ENCODE results near the gene ERG. TPM values are rescaled to one million over a fixed set of nuclear protein-coding genes. Genes with fewer than 3 reads are reported as not detected.

The ERG gene
- total and polyA plus RNA-seq, 3 donors from 2014 or later = 3.7 to 8.0 (median 5.0) TPM

DNA sequence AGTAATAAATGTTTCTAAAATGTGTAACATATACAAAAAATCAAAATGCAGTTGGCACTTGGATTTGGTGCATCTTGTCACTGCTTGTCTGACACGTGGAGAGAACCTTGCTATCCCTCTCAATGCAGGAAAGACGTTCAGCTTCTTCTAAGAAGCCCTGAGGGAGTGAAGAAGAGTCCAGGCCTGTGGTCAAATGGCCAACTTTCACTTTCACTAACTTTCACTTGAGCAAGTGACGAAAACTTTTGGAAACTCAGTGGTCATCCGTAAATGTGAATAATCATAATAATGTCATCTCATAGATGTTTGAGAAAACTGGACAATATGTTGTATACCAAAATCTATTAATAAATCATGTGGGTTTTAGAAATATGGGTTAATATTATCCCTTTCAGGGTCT lies 61.9 kb downstream of the ERG start:
- 75 to 87% methylated on average over 4 of the region's 4 CpGs for WGBS, 2 donors
- H3K4me1 ChIP-seq = peaks cover 9% of the 10 kb centered on the region
- no peaks in the 10 kb centered on the region for H3K9me3 ChIP-seq
- no peak overlapping the region for H3K27ac ChIP-seq
- H3K36me3 ChIP-seq (ENCODE audit: low read depth, missing control alignments) = no peaks in the 10 kb centered on the region
- no peak for DNase-seq
- TF ChIP-seq CTCF (IDR thresholded peaks at IDR 0.05) (no peak), POLR2A (IDR thresholded peaks at IDR 0.05) (no peak)
- intact Hi-C loops (cut with DNase I; ENCODE audit: low total_unique reads) = no loop called here
- no peaks in the 10 kb centered on the region for H3K27me3 ChIP-seq
- H3K4me3 ChIP-seq = no peak overlapping the region

DNA sequence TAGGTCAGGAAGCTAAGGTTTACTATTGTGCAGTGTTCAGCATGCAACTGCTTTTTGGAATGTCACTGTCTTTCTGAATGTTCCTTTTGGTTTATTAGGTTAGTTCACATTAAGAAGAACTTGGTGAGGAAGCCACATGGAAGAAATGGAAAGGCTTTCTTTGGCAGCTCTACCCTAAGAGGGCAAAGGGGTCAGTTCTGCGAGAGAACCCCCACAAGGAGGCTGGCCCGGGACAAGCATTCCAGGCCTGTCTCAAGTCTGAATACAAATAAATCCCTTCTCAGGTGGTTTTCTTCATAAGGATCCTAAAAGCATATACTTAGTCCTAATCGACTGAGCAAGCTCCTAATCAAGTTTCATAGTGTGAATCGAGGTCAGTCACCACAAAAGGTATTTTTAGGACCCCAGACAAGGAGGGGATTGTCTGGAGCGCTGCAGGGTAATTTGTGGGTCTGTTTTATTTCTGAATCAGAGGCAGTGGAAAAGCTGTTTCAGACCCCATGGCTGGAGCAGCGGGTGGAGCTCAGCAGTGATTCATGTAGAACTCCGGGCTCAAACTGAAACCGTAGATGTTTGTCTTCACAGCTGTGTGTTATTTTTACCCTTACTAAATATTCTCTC lies 63.3 kb downstream of the ERG start:
- H3K4me1 ChIP-seq = peaks cover 9% of the 10 kb centered on the region
- TF ChIP-seq POLR2A (IDR thresholded peaks at IDR 0.05) = no peak
- no peak for TF ChIP-seq CTCF (IDR thresholded peaks at IDR 0.05)
- H3K4me3 ChIP-seq = no peak overlapping the region
- H3K9me3 ChIP-seq = no peaks in the 10 kb centered on the region
- no peaks in the 10 kb centered on the region for H3K36me3 ChIP-seq (ENCODE audit: low read depth, missing control alignments)
- intact Hi-C loops (cut with DNase I; ENCODE audit: low total_unique reads) = no loop called here
- 36 to 43% methylated on average over 8 of the region's 8 CpGs for WGBS, 2 donors
- no peak for DNase-seq
- H3K27ac ChIP-seq = peak overlapping the region; percentile 6 to 45
- no peaks in the 10 kb centered on the region for H3K27me3 ChIP-seq

DNA sequence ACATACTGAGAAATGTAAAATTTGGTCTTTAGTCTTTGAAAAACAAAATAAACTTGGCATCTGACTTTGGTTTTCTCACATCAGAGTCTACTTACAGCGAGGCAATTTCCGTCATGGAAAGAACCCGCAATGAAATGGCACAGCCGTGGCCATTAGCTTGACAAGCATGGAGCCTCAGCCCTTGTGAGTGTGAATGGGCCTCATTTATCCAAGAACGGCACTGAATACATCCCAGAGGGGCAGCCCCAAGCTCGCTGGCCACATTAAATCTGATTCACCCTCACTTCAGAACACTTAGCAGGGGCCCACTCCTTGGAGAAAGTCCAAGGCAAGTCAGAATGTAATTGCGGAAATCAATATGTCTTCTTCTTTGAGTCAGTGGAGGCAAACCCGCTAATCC lies 64.8 kb downstream of the ERG start:
- Histone ChIP-seq H3K4me1 (peaks cover 9% of the 10 kb centered on the region), H3K27me3 (no peaks in the 10 kb centered on the region), H3K27ac (no peak overlapping the region), H3K4me3 (no peak overlapping the region), H3K36me3 (ENCODE audit: low read depth, missing control alignments) (no peaks in the 10 kb centered on the region), H3K9me3 (no peaks in the 10 kb centered on the region)
- WGBS, 2 donors = 89 to 92% methylated on average over 8 of the region's 8 CpGs
- TF ChIP-seq CTCF (IDR thresholded peaks at IDR 0.05) = no peak
- no peak for TF ChIP-seq POLR2A (IDR thresholded peaks at IDR 0.05)
- intact Hi-C loops (cut with DNase I; ENCODE audit: low total_unique reads) = no loop called here
- no peak for DNase-seq

DNA sequence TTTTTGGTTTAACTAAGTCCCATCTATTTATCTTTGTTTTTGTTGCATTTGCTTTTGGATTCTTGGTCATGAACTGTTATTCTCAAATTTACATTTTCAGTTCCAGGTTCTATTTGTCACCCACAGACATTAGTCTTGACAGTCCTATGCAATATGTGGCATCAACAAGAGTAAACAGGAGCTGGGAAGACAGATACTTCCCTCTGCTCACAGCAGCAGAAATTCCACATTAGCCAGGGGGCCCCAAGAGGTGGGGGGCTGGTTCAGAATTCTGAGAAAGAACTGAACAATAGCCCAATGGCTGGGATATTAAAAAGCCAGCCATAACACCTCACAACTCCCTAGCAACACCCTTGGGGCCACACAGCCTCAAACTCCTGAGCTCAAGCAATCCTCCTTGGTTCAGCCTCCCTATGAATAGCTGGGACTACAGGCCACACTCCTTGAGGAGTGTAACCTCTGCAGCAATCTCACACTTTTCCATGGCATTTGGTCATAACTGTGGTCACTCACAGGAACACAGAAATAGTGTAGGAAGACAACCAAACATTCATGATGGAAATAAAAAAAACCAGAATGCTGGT lies 67.8 kb downstream of the ERG start:
- intact Hi-C loops (cut with DNase I; ENCODE audit: low total_unique reads) = no loop called here
- Histone ChIP-seq H3K9me3 (no peaks in the 10 kb centered on the region), H3K27me3 (no peaks in the 10 kb centered on the region), H3K27ac (no peak overlapping the region), H3K4me1 (peaks cover 6% of the 10 kb centered on the region), H3K36me3 (ENCODE audit: low read depth, missing control alignments) (no peaks in the 10 kb centered on the region), H3K4me3 (no peak overlapping the region)
- DNase-seq = no peak
- TF ChIP-seq POLR2A (IDR thresholded peaks at IDR 0.05) (no peak), CTCF (IDR thresholded peaks at IDR 0.05) (no peak)

- no peaks in the 10 kb centered on the region for H3K9me3 ChIP-seq
- no peaks in the 10 kb centered on the region for H3K4me1 ChIP-seq
- H3K4me3 ChIP-seq = no peak overlapping the region
- no peaks in the 10 kb centered on the region for H3K36me3 ChIP-seq (ENCODE audit: low read depth, missing control alignments)
- WGBS, 2 donors = 65 to 79% methylated on average over 2 of the region's 2 CpGs
- no peak for DNase-seq
- intact Hi-C loops (cut with DNase I; ENCODE audit: low total_unique reads) = no loop called here
- no peak for TF ChIP-seq POLR2A (IDR thresholded peaks at IDR 0.05)
- H3K27me3 ChIP-seq = no peaks in the 10 kb centered on the region
- no peak overlapping the region for H3K27ac ChIP-seq
Measured at GRCh38 chr21:38429011-38429410, 69.3 kb downstream of the ERG start.

Measured in testis (tissue), 3 donors.